Mesothelial cell of epicardium (in vitro differentiated cells): ENCODE measurements around the gene BICRAL. TPM values are rescaled to one million over a fixed set of nuclear protein-coding genes. Genes with fewer than 3 reads are reported as not detected.

ENCODE experiments used
- DNase-seq, 2 experiments: peaks; one replicate each; pipeline ENCODE4 v3.0.0; 2021; ENCODE audit warnings: low spot score in 2 of 2; ENCODE audit not compliant: unreplicated experiment in 2 of 2
- H3K27ac Mint-ChIP-seq: 2 replicates; pipeline ENCODE4 v1.8.0; 2021; ENCODE audit warnings: mixed read lengths
- H3K27me3 Mint-ChIP-seq: 2 replicates; pipeline ENCODE4 v1.8.0; 2021; ENCODE audit warnings: low read depth, mixed read lengths
- H3K36me3 Mint-ChIP-seq: 2 replicates; pipeline ENCODE4 v1.8.0; 2021; ENCODE audit warnings: mixed read lengths
- H3K4me1 Mint-ChIP-seq: 2 replicates; pipeline ENCODE4 v1.8.0; 2021; ENCODE audit warnings: mixed read lengths
- H3K4me3 Mint-ChIP-seq: 2 replicates; pipeline ENCODE4 v1.8.0; 2021; ENCODE audit warnings: mild to moderate bottlenecking, moderate library complexity, mixed read lengths
- H3K9me3 Mint-ChIP-seq: 2 replicates; pipeline ENCODE4 v1.8.0; 2021; ENCODE audit warnings: mixed read lengths
- total RNA-seq: library from RNA; stranded (reverse); gene quantifications from 3 replicates; pipeline ENCODE4 v1.2.1, GENCODE V29; 2021
- TF ChIP-seq, protein P1 (sequence below): fragments of 200-600 bp; sonication (generic); IDR thresholded peaks from one replicate; pipeline ENCODE4 v1.5.0; 2021; ENCODE audit warnings: antibody characterized with exemption; ENCODE audit not compliant: unreplicated experiment

BICRAL gene
- total RNA-seq, 1 donor from 2014 or later, result 13.2 TPM

DNA sequence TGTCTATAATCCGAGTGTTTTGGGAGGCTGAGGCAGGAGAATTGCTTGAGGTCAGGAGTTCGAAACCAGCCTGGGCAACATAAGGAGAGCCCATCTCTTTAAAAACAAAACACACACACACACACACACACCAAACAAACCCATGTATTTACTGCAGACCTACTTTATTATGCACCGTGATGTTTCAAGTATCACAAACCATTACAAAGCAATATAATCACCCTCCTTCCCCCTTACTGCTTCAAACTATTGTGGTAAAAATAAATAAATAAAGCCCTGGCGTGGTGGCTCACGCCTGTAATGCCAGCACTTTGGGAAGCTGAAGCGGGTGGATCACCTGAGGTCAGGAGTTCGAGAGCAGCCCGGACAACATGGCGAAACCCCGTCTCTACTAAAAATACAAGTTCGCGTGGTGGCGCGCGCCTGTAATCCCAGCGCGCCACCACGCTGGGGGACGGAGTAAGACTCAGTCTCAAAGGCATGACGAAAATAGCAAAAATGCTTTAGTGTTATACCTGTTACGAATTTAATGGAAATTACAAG is 37.4 kb upstream of the BICRAL start:
- no peaks in the 10 kb centered on the region for H3K9me3 Mint-ChIP-seq
- H3K36me3 Mint-ChIP-seq, result no peaks in the 10 kb centered on the region
- H3K27me3 Mint-ChIP-seq, result no peaks in the 10 kb centered on the region
- peak overlapping the region; percentile 100 for H3K4me3 Mint-ChIP-seq
- DNase-seq, result no peak
- TF ChIP-seq, protein P1, sequence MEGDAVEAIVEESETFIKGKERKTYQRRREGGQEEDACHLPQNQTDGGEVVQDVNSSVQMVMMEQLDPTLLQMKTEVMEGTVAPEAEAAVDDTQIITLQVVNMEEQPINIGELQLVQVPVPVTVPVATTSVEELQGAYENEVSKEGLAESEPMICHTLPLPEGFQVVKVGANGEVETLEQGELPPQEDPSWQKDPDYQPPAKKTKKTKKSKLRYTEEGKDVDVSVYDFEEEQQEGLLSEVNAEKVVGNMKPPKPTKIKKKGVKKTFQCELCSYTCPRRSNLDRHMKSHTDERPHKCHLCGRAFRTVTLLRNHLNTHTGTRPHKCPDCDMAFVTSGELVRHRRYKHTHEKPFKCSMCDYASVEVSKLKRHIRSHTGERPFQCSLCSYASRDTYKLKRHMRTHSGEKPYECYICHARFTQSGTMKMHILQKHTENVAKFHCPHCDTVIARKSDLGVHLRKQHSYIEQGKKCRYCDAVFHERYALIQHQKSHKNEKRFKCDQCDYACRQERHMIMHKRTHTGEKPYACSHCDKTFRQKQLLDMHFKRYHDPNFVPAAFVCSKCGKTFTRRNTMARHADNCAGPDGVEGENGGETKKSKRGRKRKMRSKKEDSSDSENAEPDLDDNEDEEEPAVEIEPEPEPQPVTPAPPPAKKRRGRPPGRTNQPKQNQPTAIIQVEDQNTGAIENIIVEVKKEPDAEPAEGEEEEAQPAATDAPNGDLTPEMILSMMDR, result no peak
- peak overlapping the region; percentile 93 for H3K27ac Mint-ChIP-seq
- H3K4me1 Mint-ChIP-seq, result peaks cover 36% of the 10 kb centered on the region

DNA sequence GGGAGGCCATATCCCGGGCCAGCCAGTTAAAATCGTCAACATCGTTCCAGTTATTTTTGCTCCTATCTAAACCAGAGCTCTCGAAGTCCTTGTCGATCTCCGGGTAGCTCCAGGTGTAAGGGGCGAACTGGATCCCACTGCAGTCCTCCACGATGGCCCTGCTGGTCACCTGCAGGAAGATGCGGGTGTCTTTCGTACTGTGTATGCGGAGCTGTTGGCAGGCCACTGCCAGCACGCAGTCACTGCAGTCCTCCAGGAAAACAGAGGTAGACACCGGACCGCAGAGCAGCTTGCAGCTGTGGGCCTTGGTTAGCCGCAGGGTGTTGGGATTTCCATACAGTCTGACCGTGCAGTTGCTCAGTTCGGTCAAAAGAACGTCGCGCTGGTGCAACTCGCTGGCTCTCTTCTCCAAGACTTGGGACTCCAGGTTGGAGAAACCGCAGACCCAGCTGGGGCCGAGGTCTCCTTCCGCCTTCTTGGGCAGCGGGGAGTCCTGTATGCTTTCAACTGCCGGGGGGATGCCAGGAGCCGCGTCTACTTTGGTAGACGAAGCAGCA is 36.7 kb upstream of the BICRAL start:
- H3K36me3 Mint-ChIP-seq, result no peaks in the 10 kb centered on the region
- no peaks in the 10 kb centered on the region for H3K27me3 Mint-ChIP-seq
- no peaks in the 10 kb centered on the region for H3K9me3 Mint-ChIP-seq
- DNase-seq, result no peak
- H3K27ac Mint-ChIP-seq, result peak overlapping the region; percentile 93
- H3K4me3 Mint-ChIP-seq, result peak overlapping the region; percentile 100
- TF ChIP-seq, protein P1, result no peak
- peaks cover 36% of the 10 kb centered on the region for H3K4me1 Mint-ChIP-seq

DNA sequence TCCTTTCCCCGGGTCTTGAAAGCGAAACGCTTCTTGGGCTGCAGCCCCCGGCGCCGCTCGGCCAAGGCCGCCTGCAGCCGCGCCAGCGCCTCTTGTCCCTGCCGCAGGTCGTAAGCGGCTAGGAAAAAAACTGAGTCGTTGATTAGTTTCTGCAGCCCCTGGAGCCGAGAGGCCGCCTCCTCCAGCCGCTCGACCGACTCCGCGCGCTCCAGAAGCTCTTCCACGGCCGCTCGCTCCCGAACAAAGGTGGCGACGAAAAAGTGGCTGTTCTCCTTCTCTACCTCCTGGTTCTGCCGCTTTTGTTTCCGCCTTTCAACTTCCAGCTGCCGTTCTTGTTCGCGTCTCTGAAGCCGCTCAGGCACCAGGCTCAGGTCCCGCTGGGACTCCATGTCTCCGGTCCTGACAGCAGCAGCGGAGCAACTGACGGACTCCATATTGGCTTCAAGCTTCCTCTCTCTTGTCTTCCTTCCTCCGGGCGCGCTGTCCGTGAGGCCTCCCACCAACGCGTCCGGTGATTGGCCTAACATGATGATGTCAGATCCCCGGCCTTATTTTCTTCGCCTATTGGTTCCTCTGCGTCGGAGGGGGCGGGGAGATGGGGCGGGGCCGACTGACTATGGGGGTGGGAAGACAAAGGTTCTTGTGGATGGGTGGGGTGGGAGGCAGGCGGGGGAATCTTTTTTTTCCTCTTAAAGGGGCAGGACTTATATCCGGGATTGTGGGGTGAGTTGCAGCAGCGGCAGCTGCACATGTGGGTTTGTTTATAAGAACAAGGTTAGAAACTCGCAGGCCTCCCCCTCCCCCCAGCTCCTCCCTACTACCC is 36.0 kb upstream of the BICRAL start, which contains the start of gene TBCC:
TBCC (minus strand) TSS at position 464 of the 823 bp plus-strand sequence; CDS start at position 434, 30 bp downstream.
- TF ChIP-seq, protein P1, result no peak
- H3K27me3 Mint-ChIP-seq, result no peaks in the 10 kb centered on the region
- peak within 1 kb of the TSS; percentile 100 for H3K27ac Mint-ChIP-seq
- H3K36me3 Mint-ChIP-seq, result no peaks in the 10 kb centered on the region
- no peaks in the 10 kb centered on the region for H3K9me3 Mint-ChIP-seq
- peak; percentile 83 to 87 for DNase-seq
- peak within 1 kb of the TSS; percentile 100 for H3K4me3 Mint-ChIP-seq
- peaks cover 36% of the 10 kb centered on the region for H3K4me1 Mint-ChIP-seq

GRCh38 chr6:42746463-42747391 is 35.1 kb upstream of the BICRAL start:
- H3K4me1 Mint-ChIP-seq, result peaks cover 40% of the 10 kb centered on the region
- no peaks in the 10 kb centered on the region for H3K9me3 Mint-ChIP-seq
- H3K27ac Mint-ChIP-seq, result peak overlapping the region; percentile 95
- TF ChIP-seq, protein P1, result no peak
- no peaks in the 10 kb centered on the region for H3K36me3 Mint-ChIP-seq
- H3K4me3 Mint-ChIP-seq, result peak overlapping the region; percentile 100
- H3K27me3 Mint-ChIP-seq, result no peaks in the 10 kb centered on the region
- DNase-seq, result peak; percentile 67 to 80

DNA sequence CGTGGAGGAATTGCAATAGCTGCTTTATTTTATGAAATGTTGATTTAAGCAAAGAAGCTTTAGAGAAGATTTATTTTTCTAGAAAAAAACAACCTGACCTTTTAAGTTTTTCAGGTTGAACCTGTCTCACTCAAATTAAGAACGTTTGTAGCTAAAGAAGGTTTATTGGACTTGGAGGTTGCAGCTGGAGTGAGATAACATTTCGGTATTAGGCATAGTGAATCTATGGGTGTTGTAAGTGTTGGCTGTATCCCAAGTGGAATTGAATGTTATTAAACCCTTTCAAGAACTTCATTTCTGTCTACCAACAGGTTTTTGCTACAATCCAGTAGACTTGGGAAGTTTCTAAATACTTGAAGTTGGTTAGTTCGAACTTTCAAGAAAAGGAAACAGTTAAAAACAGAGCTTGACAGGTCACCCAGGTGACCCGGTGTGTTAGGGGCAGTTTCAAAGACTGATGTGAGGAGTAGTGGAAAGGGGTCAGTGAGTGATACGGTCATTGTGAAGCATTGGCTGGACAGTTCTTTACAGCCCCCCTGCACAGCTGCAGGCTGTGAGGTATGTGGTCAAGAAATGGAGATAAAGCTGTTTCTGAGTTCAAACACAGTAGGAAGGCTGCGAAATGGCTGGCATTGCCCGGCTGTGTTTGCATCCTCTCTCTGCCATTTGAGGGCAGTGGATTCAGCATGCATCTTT is 33.5 kb upstream of the BICRAL start:
- no peak for DNase-seq
- Mint-ChIP-seq H3K27ac (peak overlapping the region; percentile 5), H3K4me3 (peak overlapping the region; percentile 100), H3K9me3 (no peaks in the 10 kb centered on the region), H3K4me1 (peaks cover 35% of the 10 kb centered on the region), H3K36me3 (peaks cover 3% of the 10 kb centered on the region), H3K27me3 (no peaks in the 10 kb centered on the region)
- TF ChIP-seq, protein P1, result no peak
